ENCODE data around the gene LMF1.
A peak's percentile ranks its signal among the peaks of the same experiment; 100 is the strongest.

The LMF1 gene

GRCh38 chr16:989354-989814 lies 18.6 kb upstream of the LMF1 start:
- Histone ChIP-seq H3K36me3 (ENCODE audit: insufficient read depth, low read depth, low read length) (no peaks in the 10 kb centered on the region), H3K27me3 (ENCODE audit: insufficient read depth, low read length) (no peaks in the 10 kb centered on the region)

DNA sequence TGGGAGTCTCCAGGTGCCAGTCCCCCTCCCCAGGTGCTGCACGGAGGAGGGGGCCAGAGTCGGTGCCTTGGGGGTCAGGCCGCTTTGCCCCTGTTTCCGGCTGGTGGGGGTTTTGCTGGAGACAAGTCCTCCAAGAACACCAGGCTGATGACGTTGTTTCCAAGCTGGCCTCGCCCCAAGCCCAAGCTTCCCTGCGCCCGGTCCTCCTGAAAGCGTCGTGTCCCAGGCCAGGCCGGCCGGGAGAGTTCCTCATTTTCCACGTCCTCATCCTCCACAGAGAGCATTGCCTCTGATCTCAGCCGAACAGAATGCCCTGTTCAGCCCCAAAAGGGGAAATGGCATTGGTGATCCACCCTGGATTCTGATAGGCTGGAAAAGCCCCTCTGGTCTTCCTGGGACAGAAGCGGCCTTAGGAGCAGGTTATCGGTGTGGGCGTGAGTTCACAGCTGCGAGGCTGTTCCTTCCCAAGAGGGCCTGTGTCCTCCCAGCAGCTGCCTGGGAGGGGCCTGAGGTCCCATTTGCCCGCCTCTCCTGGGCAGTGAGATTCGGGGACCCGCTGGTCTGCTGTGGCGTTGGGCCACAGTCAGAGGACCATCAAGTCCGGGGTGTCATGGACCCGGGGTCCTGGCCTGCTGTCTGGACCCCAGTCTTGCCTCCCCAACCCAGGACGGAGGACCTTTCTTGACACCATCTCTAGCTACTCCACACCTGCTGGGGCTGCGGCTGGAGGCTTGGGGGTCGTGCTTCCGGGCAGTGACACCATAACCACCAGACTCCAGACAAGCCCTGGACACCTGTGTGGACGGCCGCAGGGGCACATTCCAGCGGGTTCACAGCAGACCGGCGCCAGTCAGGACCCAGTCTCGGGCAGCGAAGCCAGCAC lies 17.9 kb upstream of the LMF1 start:
- H3K27me3 ChIP-seq (ENCODE audit: insufficient read depth, low read length), result peaks cover 5% of the 10 kb centered on the region
- no peaks in the 10 kb centered on the region for H3K4me1 ChIP-seq (ENCODE audit: insufficient read depth, low read length)
- no peaks in the 10 kb centered on the region for H3K36me3 ChIP-seq (ENCODE audit: insufficient read depth, low read depth, low read length)

More at GRCh38 chr16:989354-989814, 18.6 kb upstream of the LMF1 start:
- Histone ChIP-seq H3K27ac (ENCODE audit: low read length) (no peak overlapping the region), H3K9me3 (ENCODE audit: insufficient read depth, low read depth, low read length) (no peaks in the 10 kb centered on the region), H3K4me3 (ENCODE audit: low read length) (no peak overlapping the region), H3K4me1 (ENCODE audit: insufficient read depth, low read length) (no peaks in the 10 kb centered on the region), H3K9ac (ENCODE audit: low read depth, low read length) (no peak overlapping the region)

DNA sequence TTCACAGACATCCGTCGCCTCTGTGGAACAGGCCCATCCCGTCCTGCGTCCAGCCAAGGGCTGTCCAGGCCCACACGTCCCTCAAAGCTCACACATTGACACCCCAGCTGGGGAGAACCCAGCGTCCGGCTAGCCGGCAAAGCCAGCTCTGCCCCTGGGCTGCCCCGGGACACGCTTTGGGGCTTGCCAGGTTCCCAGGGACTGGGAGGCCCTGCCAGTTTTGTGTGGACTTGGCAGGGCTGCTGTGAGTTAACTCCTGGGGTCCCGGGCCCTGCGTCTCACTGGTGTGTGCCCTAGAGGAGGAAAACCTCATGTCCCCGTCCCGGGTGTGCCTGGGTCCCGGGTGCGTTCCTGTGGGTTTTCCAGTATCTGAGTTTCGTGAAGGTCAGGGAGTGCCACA lies 17.1 kb upstream of the LMF1 start:
- peaks cover 13% of the 10 kb centered on the region for H3K27me3 ChIP-seq (ENCODE audit: insufficient read depth, low read length)
- H3K9me3 ChIP-seq (ENCODE audit: insufficient read depth, low read depth, low read length), result no peaks in the 10 kb centered on the region
- H3K27ac ChIP-seq (ENCODE audit: low read length), result no peak overlapping the region
- H3K4me1 ChIP-seq (ENCODE audit: insufficient read depth, low read length), result no peaks in the 10 kb centered on the region; the same call in 1 of the 2 replicates
- no peaks in the 10 kb centered on the region for H3K36me3 ChIP-seq (ENCODE audit: insufficient read depth, low read depth, low read length)
- H3K4me3 ChIP-seq (ENCODE audit: low read length), result no peak overlapping the region
- H3K9ac ChIP-seq (ENCODE audit: low read depth, low read length), result no peak overlapping the region

More for the DNA sequence above, 17.9 kb upstream of the LMF1 start:
- no peak overlapping the region for H3K27ac ChIP-seq (ENCODE audit: low read length)
- H3K4me3 ChIP-seq (ENCODE audit: low read length), result no peak overlapping the region
- H3K9ac ChIP-seq (ENCODE audit: low read depth, low read length), result no peak overlapping the region
- no peaks in the 10 kb centered on the region for H3K9me3 ChIP-seq (ENCODE audit: insufficient read depth, low read depth, low read length)

- H3K4me1 ChIP-seq (ENCODE audit: insufficient read depth, low read length), result no peaks in the 10 kb centered on the region; the same call in 1 of the 2 replicates
- no peaks in the 10 kb centered on the region for H3K36me3 ChIP-seq (ENCODE audit: insufficient read depth, low read depth, low read length)
- no peak overlapping the region for H3K9ac ChIP-seq (ENCODE audit: low read depth, low read length)
- H3K27ac ChIP-seq (ENCODE audit: low read length), result no peak overlapping the region
- peaks cover 22% of the 10 kb centered on the region for H3K27me3 ChIP-seq (ENCODE audit: insufficient read depth, low read length)
- H3K4me3 ChIP-seq (ENCODE audit: low read length), result no peak overlapping the region
- H3K9me3 ChIP-seq (ENCODE audit: insufficient read depth, low read depth, low read length), result no peaks in the 10 kb centered on the region
These were observed 16.3 kb upstream of the LMF1 start for GRCh38 chr16:986925-987582.

GRCh38 chr16:986411-986810 lies 15.6 kb upstream of the LMF1 start:
- Histone ChIP-seq H3K4me3 (ENCODE audit: low read length) (no peak overlapping the region), H3K4me1 (ENCODE audit: insufficient read depth, low read length) (no peaks in the 10 kb centered on the region; the same call in 1 of the 2 replicates), H3K36me3 (ENCODE audit: insufficient read depth, low read depth, low read length) (no peaks in the 10 kb centered on the region), H3K9ac (ENCODE audit: low read depth, low read length) (no peak overlapping the region), H3K27ac (ENCODE audit: low read length) (no peak overlapping the region), H3K9me3 (ENCODE audit: insufficient read depth, low read depth, low read length) (no peaks in the 10 kb centered on the region), H3K27me3 (ENCODE audit: insufficient read depth, low read length) (peaks cover 25% of the 10 kb centered on the region)

GRCh38 chr16:985646-986400 lies 15.0 kb upstream of the LMF1 start:
- Histone ChIP-seq H3K4me1 (ENCODE audit: insufficient read depth, low read length) (no peaks in the 10 kb centered on the region; the same call in 1 of the 2 replicates), H3K4me3 (ENCODE audit: low read length) (no peak overlapping the region), H3K27ac (ENCODE audit: low read length) (no peak overlapping the region), H3K36me3 (ENCODE audit: insufficient read depth, low read depth, low read length) (no peaks in the 10 kb centered on the region), H3K27me3 (ENCODE audit: insufficient read depth, low read length) (peaks cover 25% of the 10 kb centered on the region), H3K9ac (ENCODE audit: low read depth, low read length) (no peak overlapping the region), H3K9me3 (ENCODE audit: insufficient read depth, low read depth, low read length) (no peaks in the 10 kb centered on the region)

DNA sequence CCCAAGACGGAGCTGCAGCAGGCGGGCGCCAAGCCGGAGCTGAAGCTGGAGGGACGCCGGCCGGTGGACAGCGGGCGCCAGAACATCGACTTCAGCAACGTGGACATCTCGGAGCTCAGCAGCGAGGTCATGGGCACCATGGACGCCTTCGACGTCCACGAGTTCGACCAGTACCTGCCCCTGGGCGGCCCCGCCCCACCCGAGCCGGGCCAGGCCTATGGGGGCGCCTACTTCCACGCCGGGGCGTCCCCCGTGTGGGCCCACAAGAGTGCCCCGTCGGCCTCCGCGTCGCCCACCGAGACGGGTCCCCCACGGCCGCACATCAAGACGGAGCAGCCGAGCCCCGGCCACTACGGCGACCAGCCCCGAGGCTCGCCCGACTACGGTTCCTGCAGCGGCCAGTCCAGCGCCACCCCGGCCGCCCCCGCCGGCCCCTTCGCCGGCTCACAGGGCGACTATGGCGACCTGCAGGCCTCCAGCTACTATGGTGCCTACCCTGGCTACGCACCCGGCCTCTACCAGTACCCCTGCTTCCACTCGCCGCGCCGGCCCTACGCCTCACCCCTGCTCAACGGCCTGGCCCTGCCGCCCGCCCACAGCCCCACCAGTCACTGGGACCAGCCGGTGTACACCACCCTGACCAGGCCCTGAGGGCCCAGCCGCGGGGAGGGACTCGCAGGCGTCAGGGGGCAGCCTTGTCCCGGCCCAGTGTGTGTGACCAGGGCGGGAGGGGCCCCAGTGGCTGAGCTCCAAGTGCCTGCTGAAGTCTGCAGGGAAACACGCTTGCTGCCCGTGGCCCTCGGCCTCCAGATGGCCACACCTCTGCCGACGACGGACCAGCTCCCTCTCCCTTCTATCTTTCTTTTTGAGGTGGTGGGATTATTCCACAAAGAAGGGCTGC lies 14.2 kb upstream of the LMF1 start:
- no peaks in the 10 kb centered on the region for H3K9me3 ChIP-seq (ENCODE audit: insufficient read depth, low read depth, low read length)
- peaks cover 32% of the 10 kb centered on the region for H3K27me3 ChIP-seq (ENCODE audit: insufficient read depth, low read length)
- H3K4me3 ChIP-seq (ENCODE audit: low read length), result no peak overlapping the region
- H3K36me3 ChIP-seq (ENCODE audit: insufficient read depth, low read depth, low read length), result no peaks in the 10 kb centered on the region
- H3K4me1 ChIP-seq (ENCODE audit: insufficient read depth, low read length), result no peaks in the 10 kb centered on the region; the same call in 1 of the 2 replicates
- no peak overlapping the region for H3K27ac ChIP-seq (ENCODE audit: low read length)
- H3K9ac ChIP-seq (ENCODE audit: low read depth, low read length), result no peak overlapping the region

- Histone ChIP-seq H3K27ac (ENCODE audit: low read length) (no peak overlapping the region), H3K27me3 (ENCODE audit: insufficient read depth, low read length) (peaks cover 40% of the 10 kb centered on the region)
These were observed 13.4 kb upstream of the LMF1 start for GRCh38 chr16:984121-984694.

GRCh38 chr16:983044-984030 lies 12.6 kb upstream of the LMF1 start:
- Histone ChIP-seq H3K9ac (ENCODE audit: low read depth, low read length) (no peak overlapping the region), H3K4me1 (ENCODE audit: insufficient read depth, low read length) (no peaks in the 10 kb centered on the region; the same call in 1 of the 2 replicates), H3K27me3 (ENCODE audit: insufficient read depth, low read length) (peaks cover 49% of the 10 kb centered on the region), H3K36me3 (ENCODE audit: insufficient read depth, low read depth, low read length) (no peaks in the 10 kb centered on the region), H3K27ac (ENCODE audit: low read length) (no peak overlapping the region), H3K9me3 (ENCODE audit: insufficient read depth, low read depth, low read length) (no peaks in the 10 kb centered on the region), H3K4me3 (ENCODE audit: low read length) (peak overlapping the region; percentile 49; the same call in 1 of the 2 replicates)

More at GRCh38 chr16:984121-984694, 13.4 kb upstream of the LMF1 start:
- H3K36me3 ChIP-seq (ENCODE audit: insufficient read depth, low read depth, low read length), result no peaks in the 10 kb centered on the region
- no peak overlapping the region for H3K4me3 ChIP-seq (ENCODE audit: low read length)
- H3K9me3 ChIP-seq (ENCODE audit: insufficient read depth, low read depth, low read length), result no peaks in the 10 kb centered on the region
- H3K4me1 ChIP-seq (ENCODE audit: insufficient read depth, low read length), result no peaks in the 10 kb centered on the region; the same call in 1 of the 2 replicates
- H3K9ac ChIP-seq (ENCODE audit: low read depth, low read length), result no peak overlapping the region
